ENCODE results near the gene RNF220. TPM values are rescaled to one million over a fixed set of nuclear protein-coding genes. Genes with fewer than 3 reads are reported as not detected.
A peak's percentile ranks its signal among the peaks of the same experiment; 100 is the strongest.

RNF220 gene
- total and polyA plus RNA-seq, 9 of the 15 experiments (the other 6 are each of a cell fraction or from before 2014, with no cell fraction given): 5.1 to 117 (median 66.9) TPM

- TF ChIP-seq ZNF165 (CRISPR knock-in tag; IDR thresholded peaks at IDR 0.05; ENCODE audit: borderline replicate concordance) (0 out of 2 replicates have a peak, but pooled peaks have one; percentile 50), TFAP4 (CRISPR knock-in tag; IDR thresholded peaks at IDR 0.05; ENCODE audit: borderline replicate concordance) (peak; percentile 97; the same call in 1 of the 2 replicates), BCL6 (CRISPR knock-in tag; IDR thresholded peaks at IDR 0.05) (no peak), BRF1 (IDR thresholded peaks at IDR 0.05; ENCODE audit: borderline replicate concordance, extremely low read depth, insufficient read length) (no peak), ZNF764 (CRISPR knock-in tag; IDR thresholded peaks at IDR 0.05; ENCODE audit: low read depth) (no peak), ETS2 (tag; IDR thresholded peaks at IDR 0.05; ENCODE audit: borderline replicate concordance, poor library complexity, severe bottlenecking) (no peak), FOXK1 (CRISPR knock-in tag; IDR thresholded peaks at IDR 0.05; ENCODE audit: borderline replicate concordance) (no peak; the same call in 1 of the 2 replicates), MXI1 (IDR thresholded peaks at IDR 0.05; ENCODE audit: low read depth, low read length) (peak; percentile 92), HDAC1 (IDR thresholded peaks at IDR 0.05) (peak in 1 of 2 experiments; percentile 74; a peak in 2 of 4 replicates), BACH1 (tag; IDR thresholded peaks at IDR 0.05) (no peak), MYBL2 (IDR thresholded peaks at IDR 0.05; ENCODE audit: low read depth) (no peak), MYBL2 (CRISPR knock-in tag; IDR thresholded peaks at IDR 0.05; ENCODE audit: borderline replicate concordance) (no peak), ZNF124 (CRISPR knock-in tag; IDR thresholded peaks at IDR 0.05) (no peak), SMARCE1 (IDR thresholded peaks at IDR 0.05) (no peak), POU5F1 (IDR thresholded peaks at IDR 0.05; ENCODE audit: borderline replicate concordance, low read depth, low read length, partially characterized antibody) (peak; percentile 6), SPI1 (IDR thresholded peaks at IDR 0.05; ENCODE audit: borderline replicate concordance, low read depth, low read length) (peak; percentile 50; the same call in 1 of the 2 replicates), PTBP1 (IDR thresholded peaks at IDR 0.05; ENCODE audit: low read depth, low read length) (no peak), ZNF696 (CRISPR knock-in tag; conservative IDR thresholded peaks at IDR 0.05) (no peak), ELF1 (tag; IDR thresholded peaks at IDR 0.05) (no peak)
- TF ChIP-seq, protein P1, sequence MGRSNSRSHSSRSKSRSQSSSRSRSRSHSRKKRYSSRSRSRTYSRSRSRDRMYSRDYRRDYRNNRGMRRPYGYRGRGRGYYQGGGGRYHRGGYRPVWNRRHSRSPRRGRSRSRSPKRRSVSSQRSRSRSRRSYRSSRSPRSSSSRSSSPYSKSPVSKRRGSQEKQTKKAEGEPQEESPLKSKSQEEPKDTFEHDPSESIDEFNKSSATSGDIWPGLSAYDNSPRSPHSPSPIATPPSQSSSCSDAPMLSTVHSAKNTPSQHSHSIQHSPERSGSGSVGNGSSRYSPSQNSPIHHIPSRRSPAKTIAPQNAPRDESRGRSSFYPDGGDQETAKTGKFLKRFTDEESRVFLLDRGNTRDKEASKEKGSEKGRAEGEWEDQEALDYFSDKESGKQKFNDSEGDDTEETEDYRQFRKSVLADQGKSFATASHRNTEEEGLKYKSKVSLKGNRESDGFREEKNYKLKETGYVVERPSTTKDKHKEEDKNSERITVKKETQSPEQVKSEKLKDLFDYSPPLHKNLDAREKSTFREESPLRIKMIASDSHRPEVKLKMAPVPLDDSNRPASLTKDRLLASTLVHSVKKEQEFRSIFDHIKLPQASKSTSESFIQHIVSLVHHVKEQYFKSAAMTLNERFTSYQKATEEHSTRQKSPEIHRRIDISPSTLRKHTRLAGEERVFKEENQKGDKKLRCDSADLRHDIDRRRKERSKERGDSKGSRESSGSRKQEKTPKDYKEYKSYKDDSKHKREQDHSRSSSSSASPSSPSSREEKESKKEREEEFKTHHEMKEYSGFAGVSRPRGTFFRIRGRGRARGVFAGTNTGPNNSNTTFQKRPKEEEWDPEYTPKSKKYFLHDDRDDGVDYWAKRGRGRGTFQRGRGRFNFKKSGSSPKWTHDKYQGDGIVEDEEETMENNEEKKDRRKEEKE (IDR thresholded peaks at IDR 0.05; ENCODE audit: borderline replicate concordance in 1 of 2, control insufficient read depth in 1 of 2, low read depth in 2 of 2, low read length in 1 of 2): no peak
- TF ChIP-seq, protein P2, sequence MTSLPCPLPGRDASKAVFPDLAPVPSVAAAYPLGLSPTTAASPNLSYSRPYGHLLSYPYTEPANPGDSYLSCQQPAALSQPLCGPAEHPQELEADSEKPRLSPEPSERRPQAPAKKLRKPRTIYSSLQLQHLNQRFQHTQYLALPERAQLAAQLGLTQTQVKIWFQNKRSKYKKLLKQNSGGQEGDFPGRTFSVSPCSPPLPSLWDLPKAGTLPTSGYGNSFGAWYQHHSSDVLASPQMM (CRISPR knock-in tag; IDR thresholded peaks at IDR 0.05): no peak
- TF ChIP-seq, protein P3, sequence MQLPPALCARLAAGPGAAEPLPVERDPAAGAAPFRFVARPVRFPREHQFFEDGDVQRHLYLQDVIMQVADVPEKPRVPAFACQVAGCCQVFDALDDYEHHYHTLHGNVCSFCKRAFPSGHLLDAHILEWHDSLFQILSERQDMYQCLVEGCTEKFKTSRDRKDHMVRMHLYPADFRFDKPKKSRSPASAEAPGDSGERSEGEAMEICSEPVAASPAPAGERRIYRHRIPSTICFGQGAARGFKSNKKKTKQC (CRISPR knock-in tag; IDR thresholded peaks at IDR 0.05): no peak; the same call in 1 of the 2 replicates
These were observed 269.3 kb downstream of the RNF220 start, which contains the start of the genes ARMH1 and TMEM53 (continued) for GRCh38 chr1:44674113-44675000.

Measured in K562 (cell line).